ENCODE results near the gene DNAJC12.

DNA sequence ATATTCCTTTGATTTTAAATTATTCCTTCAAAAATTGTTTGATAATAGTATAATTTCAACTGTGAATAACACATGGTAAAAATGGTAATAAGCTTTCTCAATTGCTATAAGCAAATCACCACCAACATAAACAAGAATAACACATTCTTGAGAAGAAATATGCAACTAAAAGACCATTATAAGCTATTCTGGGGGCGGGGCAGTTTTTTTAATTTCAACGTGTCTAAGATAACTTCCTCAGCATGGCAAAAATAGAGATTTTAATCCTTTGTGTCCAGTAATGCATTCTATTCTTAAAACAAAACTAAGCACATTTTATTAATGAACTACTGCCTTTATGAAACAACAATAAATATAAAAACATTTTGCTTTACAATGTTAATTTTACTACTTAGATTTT is 1.5 kb downstream of the DNAJC12 start:
- TF ChIP-seq, protein P1, sequence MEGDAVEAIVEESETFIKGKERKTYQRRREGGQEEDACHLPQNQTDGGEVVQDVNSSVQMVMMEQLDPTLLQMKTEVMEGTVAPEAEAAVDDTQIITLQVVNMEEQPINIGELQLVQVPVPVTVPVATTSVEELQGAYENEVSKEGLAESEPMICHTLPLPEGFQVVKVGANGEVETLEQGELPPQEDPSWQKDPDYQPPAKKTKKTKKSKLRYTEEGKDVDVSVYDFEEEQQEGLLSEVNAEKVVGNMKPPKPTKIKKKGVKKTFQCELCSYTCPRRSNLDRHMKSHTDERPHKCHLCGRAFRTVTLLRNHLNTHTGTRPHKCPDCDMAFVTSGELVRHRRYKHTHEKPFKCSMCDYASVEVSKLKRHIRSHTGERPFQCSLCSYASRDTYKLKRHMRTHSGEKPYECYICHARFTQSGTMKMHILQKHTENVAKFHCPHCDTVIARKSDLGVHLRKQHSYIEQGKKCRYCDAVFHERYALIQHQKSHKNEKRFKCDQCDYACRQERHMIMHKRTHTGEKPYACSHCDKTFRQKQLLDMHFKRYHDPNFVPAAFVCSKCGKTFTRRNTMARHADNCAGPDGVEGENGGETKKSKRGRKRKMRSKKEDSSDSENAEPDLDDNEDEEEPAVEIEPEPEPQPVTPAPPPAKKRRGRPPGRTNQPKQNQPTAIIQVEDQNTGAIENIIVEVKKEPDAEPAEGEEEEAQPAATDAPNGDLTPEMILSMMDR (IDR thresholded peaks at IDR 0.05), result no peak
- TF ChIP-seq EZH2 (IDR thresholded peaks at IDR 0.05), result no peak
